IPS-18c (cell line): Measurements from ENCODE around the gene SLC51B.

Experiments
- H3K4me3 ChIP-seq: 2 replicates; pipeline ENCODE4 v1.7.0; 2013; ENCODE audit warnings: low read depth, mild to moderate bottlenecking, low read length, moderate library complexity; ENCODE audit not compliant: insufficient read depth
- H3K9me3 ChIP-seq: one replicate; pipeline ENCODE4 v1.6.1; 2013; ENCODE audit warnings: mild to moderate bottlenecking, low read length, moderate library complexity; ENCODE audit not compliant: control insufficient read depth, insufficient read depth

The SLC51B gene

DNA sequence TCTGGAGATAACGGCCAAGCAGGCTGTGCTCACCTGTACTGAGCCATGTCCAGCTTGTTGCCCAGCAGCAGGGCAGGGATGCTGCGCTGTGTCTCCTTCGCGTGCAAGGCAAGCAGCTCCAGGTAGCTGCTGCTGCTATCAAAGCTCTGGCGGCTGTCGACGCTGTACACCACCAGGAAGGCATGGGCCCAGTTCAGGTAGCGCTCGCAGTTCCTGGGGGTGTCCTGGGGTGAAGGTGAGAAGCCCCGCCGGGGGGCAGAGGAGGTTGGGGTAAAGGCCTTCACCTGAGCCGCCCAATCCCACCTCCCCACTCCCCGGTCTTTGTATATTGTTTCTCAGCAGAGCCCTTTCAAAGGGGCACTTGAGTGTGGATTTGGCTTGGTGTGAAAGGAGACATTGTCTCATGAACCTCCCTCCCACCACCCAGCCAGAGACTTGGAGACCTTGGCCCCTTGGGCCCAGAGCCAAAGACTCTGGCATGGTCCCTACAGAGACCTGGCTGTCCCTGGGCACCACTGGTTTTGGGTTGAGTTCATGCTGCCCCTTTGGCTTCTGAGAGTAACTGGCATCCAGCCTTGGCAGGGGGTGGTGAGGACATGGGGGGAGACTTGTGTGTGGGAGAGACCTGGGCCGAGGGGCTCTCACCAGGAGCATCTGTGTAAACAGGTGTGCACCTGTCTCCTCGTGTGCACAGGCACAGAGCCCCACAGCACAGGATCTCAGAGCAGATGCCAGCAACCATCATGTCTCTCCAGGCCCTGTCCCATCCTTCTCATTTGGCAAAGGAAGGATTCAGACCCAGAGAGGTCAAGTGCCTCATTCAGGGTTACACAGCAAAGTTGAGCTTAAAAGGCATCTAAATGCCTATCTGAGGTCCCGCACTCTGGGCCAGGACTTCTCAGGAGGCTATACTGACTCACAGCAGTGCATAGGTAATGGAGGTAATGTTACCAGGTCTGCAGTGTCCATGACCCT lies 13.5 kb downstream of the SLC51B start:
- no peak overlapping the region for H3K4me3 ChIP-seq
- H3K9me3 ChIP-seq: peaks cover 2% of the 10 kb centered on the region

- Histone ChIP-seq H3K4me3 (no peak overlapping the region), H3K9me3 (peaks cover 2% of the 10 kb centered on the region)
These were observed 14.2 kb downstream of the SLC51B start for GRCh38 chr15:65059369-65059750.

- H3K4me3 ChIP-seq: no peak overlapping the region
- peaks cover 2% of the 10 kb centered on the region for H3K9me3 ChIP-seq
These were observed 14.9 kb downstream of the SLC51B start for GRCh38 chr15:65059931-65060596.

DNA sequence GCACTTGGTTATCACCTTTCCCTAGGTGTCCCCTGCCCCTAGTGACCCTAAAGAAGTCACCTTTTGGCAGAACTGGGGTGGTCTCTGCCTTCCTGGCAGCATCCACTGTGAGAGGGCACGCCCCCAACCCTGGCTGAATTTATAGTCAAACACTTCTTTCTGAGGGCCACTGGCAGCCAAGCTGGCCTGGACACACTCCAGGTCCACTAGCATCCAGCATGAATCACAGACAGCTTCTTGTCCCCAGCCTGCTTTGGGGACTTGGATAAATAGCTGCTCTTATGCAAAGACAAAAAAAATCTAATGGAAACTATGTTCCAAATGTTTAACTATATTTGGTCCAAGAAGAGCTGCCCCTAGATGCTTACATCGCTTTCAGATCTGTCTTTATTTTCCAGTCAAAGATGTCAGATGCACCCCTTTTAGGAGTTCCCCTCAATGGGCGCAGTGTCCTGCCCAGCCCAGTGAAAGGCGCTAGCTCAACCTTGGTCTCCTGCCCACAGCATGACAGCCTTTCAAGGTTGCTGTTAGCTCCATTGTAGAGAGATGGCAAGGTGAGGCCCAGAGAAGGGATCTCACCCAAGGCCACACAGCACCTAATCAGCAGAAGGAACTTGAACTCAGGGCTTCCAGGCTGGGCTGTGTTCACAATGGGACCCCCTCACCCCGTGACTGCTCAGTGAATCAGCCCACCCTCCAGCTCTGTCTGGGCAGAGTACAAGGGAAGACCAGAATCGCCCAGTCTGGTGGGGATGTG lies 15.6 kb downstream of the SLC51B start:
- peaks cover 2% of the 10 kb centered on the region for H3K9me3 ChIP-seq
- H3K4me3 ChIP-seq: no peak overlapping the region

GRCh38 chr15:65062061-65062460 lies 16.9 kb downstream of the SLC51B start:
- Histone ChIP-seq H3K9me3 (peaks cover 2% of the 10 kb centered on the region), H3K4me3 (no peak overlapping the region)

GRCh38 chr15:65062726-65063125 lies 17.5 kb downstream of the SLC51B start:
- Histone ChIP-seq H3K9me3 (peaks cover 2% of the 10 kb centered on the region), H3K4me3 (no peak overlapping the region)

DNA sequence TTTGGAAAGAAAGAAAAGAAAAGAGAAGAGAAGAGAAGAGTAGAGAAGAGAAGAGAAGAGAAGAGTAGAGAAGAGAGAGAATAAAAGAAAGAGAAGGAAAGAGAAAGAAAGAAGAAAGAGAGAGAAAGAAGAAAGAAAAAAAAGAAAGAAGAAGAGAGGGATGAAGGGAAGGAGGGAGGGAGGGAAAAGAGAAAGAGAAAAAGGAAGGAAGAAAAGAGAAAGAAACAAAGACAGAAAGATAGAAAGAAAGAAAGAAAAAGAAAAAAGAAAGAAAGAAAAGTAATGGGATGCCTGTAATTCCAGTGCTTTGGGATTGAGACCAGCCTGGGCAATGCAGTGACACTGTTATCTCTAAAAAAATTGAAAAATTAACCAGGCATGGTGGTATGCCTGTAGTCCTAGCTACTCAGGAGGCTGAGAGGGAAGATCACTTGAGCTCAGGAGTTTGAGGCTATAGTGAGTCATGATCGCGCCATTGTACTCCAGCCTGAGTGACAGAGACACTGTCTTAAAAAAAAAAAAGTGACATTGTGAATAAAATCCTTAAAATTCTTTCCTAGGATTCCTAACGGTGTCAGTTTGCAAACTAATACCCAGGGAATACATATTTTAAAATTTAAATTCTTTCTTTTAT lies 20.9 kb downstream of the SLC51B start:
- no peak overlapping the region for H3K4me3 ChIP-seq
- H3K9me3 ChIP-seq: no peaks in the 10 kb centered on the region

DNA sequence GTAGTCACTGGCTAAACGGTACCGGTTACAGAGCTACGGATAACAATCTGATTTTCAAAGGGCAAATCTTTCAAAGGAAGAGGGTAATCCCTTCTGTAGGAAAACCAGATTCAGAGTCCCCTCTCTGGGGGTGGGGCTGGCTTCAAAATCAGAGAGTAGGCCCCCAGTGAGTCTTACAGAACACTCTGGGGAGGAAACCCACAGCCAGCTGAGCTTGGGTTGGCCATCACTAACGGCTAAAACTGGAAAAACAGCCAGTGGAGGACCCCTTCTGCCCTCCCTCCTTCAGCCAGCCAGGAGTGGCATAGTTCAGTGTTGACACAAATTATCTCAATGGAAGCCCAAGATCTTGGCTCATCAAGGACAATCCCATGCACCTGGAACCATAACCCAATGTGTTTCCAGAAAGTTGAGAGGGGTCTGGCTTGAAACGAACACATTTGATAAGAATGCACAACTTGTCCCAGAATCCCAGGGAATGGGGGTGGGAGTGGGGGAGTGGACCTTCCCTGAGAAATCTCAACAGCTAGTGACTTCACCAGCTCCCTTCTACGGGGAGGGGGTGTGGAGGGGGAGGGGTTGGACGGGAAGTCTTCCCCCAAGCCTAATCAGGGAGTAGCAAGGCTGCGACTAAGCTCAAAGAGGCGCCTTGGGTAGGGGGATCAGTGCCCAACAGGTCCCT lies 21.6 kb downstream of the SLC51B start:
- Histone ChIP-seq H3K9me3 (no peaks in the 10 kb centered on the region), H3K4me3 (peak overlapping the region; percentile 69)

DNA sequence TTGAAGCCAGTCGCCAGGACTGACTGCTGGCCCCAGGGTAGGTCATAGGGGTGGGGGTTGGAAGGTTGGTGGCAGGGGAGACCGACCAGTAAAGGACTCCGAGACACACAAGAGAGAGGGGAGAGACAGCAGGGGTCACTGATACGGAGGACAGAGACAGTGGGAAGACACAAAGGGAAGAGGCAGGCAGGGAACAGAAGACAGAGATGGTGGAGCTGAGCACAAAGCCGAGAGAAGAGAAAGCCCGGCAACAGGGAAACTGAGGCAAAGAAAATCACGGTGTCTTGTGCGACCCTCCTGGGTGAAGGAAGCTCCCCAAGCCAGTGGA lies 22.1 kb downstream of the SLC51B start:
- Histone ChIP-seq H3K4me3 (peak overlapping the region; percentile 69), H3K9me3 (no peaks in the 10 kb centered on the region)

DNA sequence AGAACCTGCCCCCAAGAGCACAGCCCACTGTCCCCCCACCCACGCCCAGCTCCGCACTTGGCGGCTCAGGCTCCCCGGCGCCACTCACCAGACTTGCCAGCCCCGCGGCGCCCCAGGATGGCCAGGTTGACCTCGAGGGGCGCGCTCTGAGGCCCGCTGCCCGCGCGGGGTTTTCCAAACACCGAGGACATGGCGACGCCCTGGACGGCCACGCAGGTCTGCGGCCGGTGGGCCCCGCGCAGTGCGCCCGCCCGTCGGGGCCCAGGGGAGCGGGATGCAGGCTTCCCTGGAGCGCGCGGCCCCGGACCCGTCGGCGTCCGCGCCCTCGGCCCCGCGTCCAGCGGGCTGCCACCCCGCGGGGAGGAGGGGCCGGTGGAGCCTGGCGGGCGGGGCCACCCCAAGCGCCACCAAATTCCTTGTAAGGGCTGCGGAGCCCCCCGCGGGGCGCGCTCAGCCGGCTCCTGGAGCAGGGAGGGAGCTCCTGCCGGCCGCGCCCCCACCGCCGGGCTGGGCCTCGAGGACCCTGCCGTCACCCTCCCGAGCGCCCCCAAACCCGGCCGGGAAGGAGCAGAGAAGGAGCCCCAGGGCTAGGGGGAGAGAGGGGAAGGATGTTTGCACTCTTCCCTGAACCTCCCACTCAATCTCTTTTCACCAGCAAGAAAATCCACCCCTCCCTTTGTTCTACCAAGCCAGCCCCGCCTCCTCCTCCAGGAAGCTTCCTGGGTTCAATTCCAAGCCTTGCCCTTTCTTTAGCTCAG lies 22.6 kb downstream of the SLC51B start, which contains the start of gene RASL12:
RASL12 (minus strand) TSS at position 347 of the 758 bp plus-strand sequence; CDS start at position 191, 156 bp downstream.
- H3K9me3 ChIP-seq: peaks cover 2% of the 10 kb centered on the region
- peak within 1 kb of the TSS; percentile 69 for H3K4me3 ChIP-seq

DNA sequence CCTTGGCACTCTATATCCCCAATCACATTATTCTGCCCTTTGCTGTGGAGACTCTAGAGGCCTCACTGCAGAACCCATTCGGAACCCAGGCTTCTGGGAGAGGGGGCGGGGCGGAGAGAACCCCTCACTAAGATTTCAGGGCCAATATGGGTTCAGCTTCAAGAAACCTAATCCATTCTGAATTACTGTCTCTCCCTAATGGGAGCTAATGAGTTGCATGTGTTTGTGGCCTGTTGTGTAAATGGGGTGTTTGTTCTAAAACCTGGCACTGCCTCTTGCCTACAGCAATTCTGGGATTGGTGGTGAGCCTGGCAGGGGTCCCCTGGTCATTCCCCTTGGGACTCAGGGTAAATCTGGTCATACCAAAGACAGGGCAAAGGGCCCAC lies 23.2 kb downstream of the SLC51B start:
- Histone ChIP-seq H3K4me3 (peak overlapping the region; percentile 69; the same call in 1 of the 2 replicates), H3K9me3 (peaks cover 2% of the 10 kb centered on the region)

DNA sequence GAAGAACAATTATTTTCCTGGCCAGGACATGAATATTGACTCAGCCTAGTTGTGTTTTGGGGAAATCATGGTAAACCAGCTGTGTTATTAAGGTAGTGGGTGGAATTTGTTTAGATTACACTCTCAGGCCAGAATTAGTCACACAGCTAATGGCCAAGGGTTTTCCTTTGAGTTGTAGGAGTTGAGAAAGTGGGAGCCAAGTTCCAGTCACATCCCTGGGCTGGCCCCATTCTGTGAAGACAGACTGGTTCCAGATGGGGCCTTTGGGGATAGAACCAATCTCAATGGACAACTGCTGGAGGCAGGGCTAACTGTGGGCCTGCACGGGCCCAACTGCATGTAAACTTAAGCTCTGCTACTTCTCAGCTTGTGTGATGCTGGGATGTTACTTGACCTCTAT lies 24.0 kb downstream of the SLC51B start:
- Histone ChIP-seq H3K4me3 (no peak overlapping the region), H3K9me3 (peaks cover 2% of the 10 kb centered on the region)

GRCh38 chr15:65069779-65070546 lies 24.8 kb downstream of the SLC51B start:
- Histone ChIP-seq H3K9me3 (peaks cover 2% of the 10 kb centered on the region), H3K4me3 (no peak overlapping the region)

GRCh38 chr15:65071381-65071811 lies 26.2 kb downstream of the SLC51B start:
- no peak overlapping the region for H3K4me3 ChIP-seq
- peaks cover 2% of the 10 kb centered on the region for H3K9me3 ChIP-seq

GRCh38 chr15:65072027-65072426 lies 26.8 kb downstream of the SLC51B start:
- no peak overlapping the region for H3K4me3 ChIP-seq
- peaks cover 2% of the 10 kb centered on the region for H3K9me3 ChIP-seq
